AG09319 (cell line): ENCODE results near the gene PEX16.

Source experiments
- DNase-seq: peaks from one replicate; pipeline ENCODE4 v3.0.0-alpha.2; 2010; ENCODE audit warnings: low read depth; ENCODE audit errors: extremely low read depth
- TF ChIP-seq, protein P1 (sequence below): IDR thresholded peaks from 2 replicates; pipeline ENCODE4 v1.5.1; 2011; ENCODE audit warnings: low read depth, mild to moderate bottlenecking, inconsistent platforms, low read length, moderate library complexity

Gene PEX16

DNA sequence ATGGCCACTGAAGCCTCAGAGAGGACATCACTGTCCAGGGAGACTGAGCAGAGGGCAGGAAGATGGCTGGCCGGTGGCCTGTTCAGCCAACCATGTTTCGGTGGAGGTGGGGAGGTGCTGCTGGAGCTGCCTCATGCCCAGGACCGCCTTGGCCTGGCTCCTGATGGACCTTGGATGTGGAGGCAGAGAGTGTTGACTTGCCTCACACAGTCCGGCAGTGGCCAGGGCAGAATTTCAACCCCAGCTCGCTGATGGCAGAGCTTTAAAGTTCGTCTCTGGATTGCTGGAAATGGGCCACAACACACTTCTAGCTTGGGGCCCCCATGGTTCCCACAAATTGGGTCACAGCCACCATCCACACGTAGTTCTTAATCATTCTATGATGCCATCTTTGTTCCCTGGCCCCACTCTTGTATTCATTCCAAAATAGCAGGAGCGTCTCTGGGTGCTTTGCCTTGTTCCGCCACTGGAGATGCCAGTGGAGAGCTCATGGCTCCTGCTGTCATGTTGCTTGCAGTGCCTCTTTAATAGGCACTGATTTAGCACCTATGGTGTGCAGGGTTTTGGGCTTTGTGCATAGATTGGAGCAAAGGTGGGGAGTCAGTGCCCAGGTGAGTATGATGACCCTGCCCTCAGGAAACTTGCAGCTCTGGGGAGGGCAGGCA is 26.7 kb downstream of the PEX16 start:
- TF ChIP-seq, protein P1, sequence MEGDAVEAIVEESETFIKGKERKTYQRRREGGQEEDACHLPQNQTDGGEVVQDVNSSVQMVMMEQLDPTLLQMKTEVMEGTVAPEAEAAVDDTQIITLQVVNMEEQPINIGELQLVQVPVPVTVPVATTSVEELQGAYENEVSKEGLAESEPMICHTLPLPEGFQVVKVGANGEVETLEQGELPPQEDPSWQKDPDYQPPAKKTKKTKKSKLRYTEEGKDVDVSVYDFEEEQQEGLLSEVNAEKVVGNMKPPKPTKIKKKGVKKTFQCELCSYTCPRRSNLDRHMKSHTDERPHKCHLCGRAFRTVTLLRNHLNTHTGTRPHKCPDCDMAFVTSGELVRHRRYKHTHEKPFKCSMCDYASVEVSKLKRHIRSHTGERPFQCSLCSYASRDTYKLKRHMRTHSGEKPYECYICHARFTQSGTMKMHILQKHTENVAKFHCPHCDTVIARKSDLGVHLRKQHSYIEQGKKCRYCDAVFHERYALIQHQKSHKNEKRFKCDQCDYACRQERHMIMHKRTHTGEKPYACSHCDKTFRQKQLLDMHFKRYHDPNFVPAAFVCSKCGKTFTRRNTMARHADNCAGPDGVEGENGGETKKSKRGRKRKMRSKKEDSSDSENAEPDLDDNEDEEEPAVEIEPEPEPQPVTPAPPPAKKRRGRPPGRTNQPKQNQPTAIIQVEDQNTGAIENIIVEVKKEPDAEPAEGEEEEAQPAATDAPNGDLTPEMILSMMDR, result no peak
- DNase-seq, result no peak

DNA sequence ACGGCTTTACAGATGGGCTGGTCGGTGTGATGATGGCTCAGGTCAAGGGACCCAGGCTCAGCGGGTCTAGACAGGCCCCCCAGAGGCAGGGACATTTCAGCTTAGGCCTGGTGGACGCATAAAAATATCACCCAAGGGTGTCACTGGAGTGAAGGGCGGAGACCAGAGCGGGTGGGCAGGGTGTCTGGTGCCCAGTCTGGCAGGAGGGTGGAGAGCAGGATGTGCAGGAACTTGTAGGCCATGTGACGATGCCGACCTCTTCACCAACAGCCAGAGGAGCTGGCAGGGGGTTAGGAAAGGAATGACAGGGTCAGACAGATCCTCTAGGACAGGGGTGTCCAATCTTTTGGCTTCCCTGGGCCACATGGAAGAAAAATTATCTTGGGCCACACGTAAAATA is 27.7 kb downstream of the PEX16 start:
- no peak for DNase-seq
- TF ChIP-seq, protein P1, result no peak

DNA sequence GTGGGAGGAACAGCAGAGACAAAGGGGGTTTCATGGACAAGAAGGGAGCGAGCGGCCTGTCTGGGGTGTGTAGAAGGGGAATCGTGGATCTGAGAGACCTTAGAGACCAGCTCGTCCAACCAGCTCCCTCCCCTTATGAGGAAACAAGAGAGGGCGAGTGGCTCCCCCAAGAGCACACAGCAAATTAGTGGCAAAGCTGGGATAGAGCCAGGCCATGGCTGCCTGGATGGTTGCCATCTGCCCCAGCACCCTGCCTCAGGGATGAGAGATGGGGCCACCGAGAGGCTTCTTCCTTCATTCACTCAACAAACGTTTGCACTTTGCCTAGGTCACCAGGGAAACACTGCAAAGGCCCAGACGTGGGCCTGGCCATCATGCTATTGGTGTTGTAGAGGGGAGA is 28.1 kb downstream of the PEX16 start:
- TF ChIP-seq, protein P1, result no peak
- DNase-seq, result no peak

DNA sequence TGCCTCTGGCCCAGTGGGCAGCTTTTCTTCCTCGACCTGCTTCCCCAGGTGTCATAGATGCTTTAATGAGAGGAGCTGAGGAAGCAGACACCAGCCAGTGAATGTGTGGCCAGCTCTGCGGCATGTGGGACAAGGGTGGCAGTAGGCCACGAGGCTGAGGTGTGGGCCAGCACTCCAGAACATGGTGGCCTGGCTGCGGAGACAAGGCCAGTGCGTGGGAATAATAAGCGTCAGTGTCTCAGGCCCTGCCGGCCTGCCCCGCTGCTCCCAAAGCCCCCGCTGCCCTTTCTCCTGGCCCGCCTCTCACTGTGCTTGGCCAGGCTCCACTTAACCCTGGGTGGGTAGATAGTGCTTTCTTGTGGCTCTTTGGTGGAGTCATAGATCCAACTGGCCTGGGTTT is 30.1 kb downstream of the PEX16 start:
- DNase-seq, result no peak
- TF ChIP-seq, protein P1, result no peak

DNA sequence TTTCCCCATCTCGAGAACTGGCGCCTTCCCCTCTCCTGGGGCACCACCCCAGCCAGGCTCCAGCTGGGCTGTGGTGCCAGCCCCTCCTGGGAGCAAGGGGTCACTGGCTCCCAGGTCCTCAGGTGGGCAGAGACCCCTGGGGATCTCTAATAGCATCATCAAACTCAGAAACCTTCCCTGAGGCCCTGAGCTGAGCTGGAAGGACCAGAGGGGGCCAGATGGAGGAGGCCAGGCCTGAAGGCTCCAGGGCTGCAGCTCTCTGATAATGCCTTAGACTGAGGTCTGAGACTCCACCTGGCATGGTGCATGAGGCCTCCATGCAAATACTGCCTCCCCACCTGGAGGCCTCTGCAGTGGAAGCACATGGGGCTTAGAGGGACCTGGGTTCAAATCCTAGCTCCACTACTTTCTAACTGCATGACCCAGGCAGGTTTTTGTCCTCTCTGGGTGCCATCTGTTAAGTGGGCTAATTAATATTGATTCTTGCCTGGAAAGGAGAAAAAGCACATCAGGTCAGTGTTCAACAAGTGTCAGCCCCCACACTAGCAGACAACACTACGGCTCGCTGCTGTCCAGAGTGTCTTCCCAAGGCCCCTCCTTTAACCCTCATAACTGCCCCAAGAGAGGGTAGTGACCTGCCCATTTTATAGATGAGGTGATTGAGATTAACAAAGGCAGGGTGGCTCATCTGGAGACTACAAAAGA is 30.7 kb downstream of the PEX16 start:
- TF ChIP-seq, protein P1, result no peak
- DNase-seq, result no peak

DNA sequence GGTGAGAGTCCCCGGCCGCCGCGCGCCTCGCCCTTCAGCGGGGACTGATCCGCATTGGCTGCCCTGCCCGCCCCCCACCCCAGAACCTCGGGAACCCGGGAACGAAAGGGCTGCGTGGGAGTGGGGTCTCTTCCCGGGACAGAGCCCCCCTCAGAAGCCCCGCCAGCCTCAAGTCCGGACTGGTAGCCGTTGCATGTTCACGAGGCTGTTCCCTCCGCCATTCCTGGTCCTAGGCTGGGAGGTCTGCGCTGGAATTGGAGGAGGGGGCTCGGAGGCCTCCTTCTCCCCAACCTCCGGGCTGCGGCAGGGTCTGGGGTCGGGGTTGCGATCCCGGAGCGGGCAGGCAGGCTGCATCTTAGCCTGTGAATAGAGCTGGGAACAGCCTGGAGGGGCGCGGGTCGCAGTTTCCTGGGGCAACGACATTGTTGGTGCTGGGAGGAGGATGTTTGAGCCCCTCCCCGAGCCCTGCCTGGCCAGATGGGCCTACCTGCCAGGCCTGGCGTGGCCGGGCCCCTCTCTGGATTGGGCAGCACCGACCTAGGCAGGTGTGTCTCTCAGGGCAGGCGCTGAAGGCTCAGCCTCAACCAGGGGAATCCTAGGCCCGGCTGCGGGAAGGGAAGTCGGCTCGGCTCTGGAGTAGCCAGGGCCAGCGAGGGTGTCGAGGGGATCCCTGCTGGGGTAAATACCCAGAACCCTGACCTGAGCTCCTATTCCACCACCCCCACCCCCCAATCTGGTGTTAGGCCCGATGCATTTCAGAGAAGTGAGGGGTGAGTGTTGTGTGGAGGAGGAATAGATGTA is 31.6 kb downstream of the PEX16 start:
- no peak for DNase-seq
- TF ChIP-seq, protein P1, result no peak
